K562 (cell line): ENCODE results near the gene FAM156A. TPM values are rescaled to one million over a fixed set of nuclear protein-coding genes. Genes with fewer than 3 reads are reported as not detected.
A peak's percentile ranks its signal among the peaks of the same experiment; 100 is the strongest.

Source experiments
- CEBPB ChIP-seq: fragments of 450-650 bp; IDR thresholded peaks from 2 replicates; pipeline ENCODE4 v1.6.1; 2016; ENCODE audit warnings: missing genetic modification characterization, missing compliant biosample characterization
- CHD2 ChIP-seq: IDR thresholded peaks from 2 replicates; pipeline ENCODE4 v1.6.1; 2011; ENCODE audit warnings: low read depth, low read length
- E2F8 ChIP-seq: fragments of 450-650 bp; IDR thresholded peaks from 2 replicates; pipeline ENCODE4 v1.7.1; 2018; ENCODE audit warnings: mild to moderate bottlenecking, low read depth; ENCODE audit not compliant: partially characterized antibody
- ELF2 ChIP-seq: fragments of 250-450 bp; sonication (Bioruptor Pico); IDR thresholded peaks from 2 replicates; pipeline ENCODE4 v1.5.0; 2021; ENCODE audit warnings: mild to moderate bottlenecking
- ESRRA ChIP-seq: fragments of 450-650 bp; IDR thresholded peaks from 2 replicates; pipeline ENCODE4 v1.6.1; 2014; ENCODE audit warnings: low read depth, mild to moderate bottlenecking, moderate library complexity, borderline replicate concordance
- EZH2 ChIP-seq: IDR thresholded peaks from 2 replicates; pipeline ENCODE4 v1.6.1; 2012; ENCODE audit warnings: low read depth, mild to moderate bottlenecking, inconsistent platforms, low read length, borderline replicate concordance
- FOXJ2 ChIP-seq: fragments of 200-800 bp; sonication (Bioruptor generic); IDR thresholded peaks from 2 replicates; pipeline ENCODE4 v1.6.1; 2016; ENCODE audit warnings: missing genetic modification characterization, missing compliant biosample characterization
- FOXP1 ChIP-seq: sonication (generic); formaldehyde crosslinking; IDR thresholded peaks from 2 replicates; pipeline ENCODE4 v1.8.0; 2022; ENCODE audit warnings: mild to moderate bottlenecking, missing genetic modification reagents
- HCFC1 ChIP-seq: IDR thresholded peaks from 2 replicates; pipeline ENCODE4 v1.6.1; 2012; ENCODE audit warnings: low read depth, low read length, improper control_type of control experiment
- HDAC3 ChIP-seq: fragments of 450-650 bp; IDR thresholded peaks from 2 replicates; pipeline ENCODE4 v1.6.1; 2018; ENCODE audit warnings: borderline replicate concordance, mild to moderate bottlenecking, moderate library complexity; ENCODE audit not compliant: partially characterized antibody
- L3MBTL2 ChIP-seq: fragments of 450-650 bp; IDR thresholded peaks from 2 replicates; pipeline ENCODE4 v1.6.1; 2016; ENCODE audit warnings: mild to moderate bottlenecking, moderate library complexity
- MAX ChIP-seq: sonication (generic); formaldehyde crosslinking; IDR thresholded peaks from 2 replicates; pipeline ENCODE4 v1.9.0; 2022; ENCODE audit warnings: mild to moderate bottlenecking, missing genetic modification reagents
- MBD2 ChIP-seq: sonication (generic); IDR thresholded peaks from 2 replicates; pipeline ENCODE4 v1.6.1; 2016; ENCODE audit warnings: low read depth, borderline replicate concordance
- MTA2 ChIP-seq: fragments of 450-650 bp; IDR thresholded peaks from 2 replicates; pipeline ENCODE4 v1.6.1; 2016; ENCODE audit warnings: low read depth
- MTF1 ChIP-seq: fragments of 250-450 bp; sonication (Bioruptor Pico); IDR thresholded peaks from 2 replicates; pipeline ENCODE4 v1.9.0; 2021; ENCODE audit warnings: moderate library complexity, mild to moderate bottlenecking, inconsistent platforms, borderline replicate concordance
- MXI1 ChIP-seq: IDR thresholded peaks from 2 replicates; pipeline ENCODE4 v1.6.1; 2011; ENCODE audit warnings: low read depth, mild to moderate bottlenecking, improper control_type of control experiment, low read length
- PREB ChIP-seq: sonication (generic); formaldehyde crosslinking; IDR thresholded peaks from 2 replicates; pipeline ENCODE4 v1.8.1; 2023; ENCODE audit warnings: mild to moderate bottlenecking, missing genetic modification reagents
- RBM15 ChIP-seq: fragments of 200-400 bp; formaldehyde crosslinking; IDR thresholded peaks from 2 replicates; pipeline ENCODE4 v1.6.1; 2018; ENCODE audit warnings: mild to moderate bottlenecking, low read length, moderate library complexity; ENCODE audit not compliant: insufficient read depth
- RBM25 ChIP-seq: fragments of 200-400 bp; formaldehyde crosslinking; IDR thresholded peaks from 2 replicates; pipeline ENCODE4 v1.6.1; 2018; ENCODE audit warnings: low read length, low read depth, moderate library complexity; ENCODE audit not compliant: severe bottlenecking
- SAP30 ChIP-seq: fragments of 200-600 bp; sonication (generic); IDR thresholded peaks from 2 replicates; pipeline ENCODE4 v1.6.1; 2012; ENCODE audit warnings: borderline replicate concordance, low read depth, mild to moderate bottlenecking, moderate library complexity, low read length, control low read depth, inconsistent platforms; ENCODE audit not compliant: insufficient read depth, poor library complexity, severe bottlenecking
- ZNF165 ChIP-seq: fragments of 250-450 bp; sonication (Bioruptor Pico); IDR thresholded peaks from 2 replicates; pipeline ENCODE4 v1.4.0; 2020; ENCODE audit warnings: borderline replicate concordance
- ZNF280A ChIP-seq: fragments of 450-650 bp; IDR thresholded peaks from 2 replicates; pipeline ENCODE4 v1.6.1; 2018; ENCODE audit warnings: mild to moderate bottlenecking, low read depth; ENCODE audit not compliant: partially characterized antibody
- ZNF384 ChIP-seq: IDR thresholded peaks from 2 replicates; pipeline ENCODE4 v1.6.1; 2012; ENCODE audit warnings: low read depth, low read length, improper control_type of control experiment
- polyA plus RNA-seq, 8 experiments: library from polyadenylated mRNA; depleted of rRNA in 4 of 8; stranded (reverse) in 5 of 8; unstranded in 3 of 8; fragments of >200 nt; fragmentation: Nextera tagmentation in 2 of 8; fragmentation: Illumina TruSeq in 1 of 8; extraction: Ambion mirVana in 2 of 8; extraction: Trizol in 1 of 8; gene quantifications; 2 replicates each; pipeline versions ENCODE4 v1.2.1 to v1.2.3, GENCODE V29; 2011 to 2014; ENCODE audit warnings: inconsistent platforms in 1 of 8, missing spikeins in 1 of 8
- total RNA-seq, 7 experiments: library from RNA; depleted of rRNA in 6 of 7; stranded (reverse); fragments of >200 nt in 6 of 7; fragmentation: Illumina TruSeq in 2 of 7; extraction: Trizol in 2 of 7; gene quantifications; 2 replicates each; pipeline versions ENCODE4 v1.2.1 to v1.2.3, GENCODE V29; 2011 to 2021; ENCODE audit warnings: low replicate concordance in 1 of 7

The FAM156A gene
- total and polyA plus RNA-seq, 9 of the 15 experiments (the other 6 are each of a cell fraction or from before 2014, with no cell fraction given) = 1.9 to 20.3 (median 8.6) TPM

GRCh38 chrX:52934704-52935469 is 23.4 kb downstream of the FAM156A start (continued):
- TF ChIP-seq HDAC3 (peak; percentile 65), FOXJ2 (tag) (peak; percentile 72; the same call in 1 of the 2 replicates), HCFC1 (no peak), EZH2 (no peak), PREB (0 out of 2 replicates have a peak, but pooled peaks have one; percentile 64), ELF2 (no peak), SAP30 (no peak), CHD2 (no peak), MTF1 (CRISPR knock-in tag) (no peak), ZNF280A (no peak), RBM15 (no peak), L3MBTL2 (peak; percentile 66), FOXP1 (CRISPR knock-in tag) (no peak), MAX (CRISPR knock-in tag) (peak; percentile 53), ZNF165 (CRISPR knock-in tag) (no peak), CEBPB (peak; percentile 73), RBM25 (no peak), ZNF384 (peak; percentile 100), MBD2 (peak; percentile 3; the same call in 1 of the 2 replicates), MXI1 (no peak), MTA2 (no peak), ESRRA (0 out of 2 replicates have a peak, but pooled peaks have one; percentile 46), E2F8 (peak; percentile 56)
